HEK293 (cell line): Measurements from ENCODE around the gene CNKSR2.

Experiments
- CTCF ChIP-seq: fragments of 450-650 bp; formaldehyde crosslinking; IDR thresholded peaks from 2 replicates; pipeline ENCODE4 v1.5.1; 2016; ENCODE audit warnings: missing biosample characterization, missing genetic modification characterization
- ZBTB20 ChIP-seq: fragments of 450-650 bp; formaldehyde crosslinking; IDR thresholded peaks from 2 replicates; pipeline ENCODE4 v1.5.1; 2016; ENCODE audit warnings: missing biosample characterization, missing genetic modification characterization
- ZNF561 ChIP-seq: fragments of 450-650 bp; IDR thresholded peaks from 2 replicates; pipeline ENCODE4 v1.5.1; 2018; ENCODE audit warnings: missing biosample characterization, missing genetic modification characterization, borderline replicate concordance
- TF ChIP-seq, protein P1 (sequence below): fragments of 450-650 bp; formaldehyde crosslinking; IDR thresholded peaks from 2 replicates; pipeline ENCODE4 v1.5.1; 2017; ENCODE audit warnings: missing biosample characterization, missing genetic modification characterization

GRCh38 chrX:21675931-21676330, 301.7 kb downstream of the CNKSR2 start:
- TF ChIP-seq, protein P1, sequence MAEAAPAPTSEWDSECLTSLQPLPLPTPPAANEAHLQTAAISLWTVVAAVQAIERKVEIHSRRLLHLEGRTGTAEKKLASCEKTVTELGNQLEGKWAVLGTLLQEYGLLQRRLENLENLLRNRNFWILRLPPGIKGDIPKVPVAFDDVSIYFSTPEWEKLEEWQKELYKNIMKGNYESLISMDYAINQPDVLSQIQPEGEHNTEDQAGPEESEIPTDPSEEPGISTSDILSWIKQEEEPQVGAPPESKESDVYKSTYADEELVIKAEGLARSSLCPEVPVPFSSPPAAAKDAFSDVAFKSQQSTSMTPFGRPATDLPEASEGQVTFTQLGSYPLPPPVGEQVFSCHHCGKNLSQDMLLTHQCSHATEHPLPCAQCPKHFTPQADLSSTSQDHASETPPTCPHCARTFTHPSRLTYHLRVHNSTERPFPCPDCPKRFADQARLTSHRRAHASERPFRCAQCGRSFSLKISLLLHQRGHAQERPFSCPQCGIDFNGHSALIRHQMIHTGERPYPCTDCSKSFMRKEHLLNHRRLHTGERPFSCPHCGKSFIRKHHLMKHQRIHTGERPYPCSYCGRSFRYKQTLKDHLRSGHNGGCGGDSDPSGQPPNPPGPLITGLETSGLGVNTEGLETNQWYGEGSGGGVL (tag by site-specific recombination), result no peak
- no peak for TF ChIP-seq ZNF561
- TF ChIP-seq ZBTB20 (tag by site-specific recombination), result no peak
- no peak for TF ChIP-seq CTCF (tag by site-specific recombination)
